Activated naive CD4-positive, alpha-beta T cell treated with anti-CD3 and anti-CD28 coated beads, Interleukin-2, amount 10 ng/mL, durations not matched to agents 7 days and 5 days (primary cell): Measurements from ENCODE around the gene DMC1.
"Not testable (repeated sequence)": the region's sequence is repeated elsewhere in the genome, so short reads cannot be mapped to it uniquely, and the experiment has no call there.

Experiments used
- CTCF ChIA-PET: fragments of 350-600 bp; sonication (Branson Sonifier 250); formaldehyde crosslinking; loops from one replicate; lab custom pipeline; 2021; ENCODE audit warnings: antibody characterized with exemption; lab: Charles Lee
- DNase-seq: peaks from one replicate; pipeline ENCODE4 v3.0.0-alpha.2; 2020
- H3K27ac Mint-ChIP-seq: one replicate; pipeline ENCODE4 v1.8.0; 2021; ENCODE audit warnings: mild to moderate bottlenecking, moderate library complexity, mixed read lengths
- H3K27me3 Mint-ChIP-seq: one replicate; pipeline ENCODE4 v1.8.0; 2021; ENCODE audit warnings: mild to moderate bottlenecking, mixed read lengths
- H3K36me3 Mint-ChIP-seq: one replicate; pipeline ENCODE4 v1.8.0; 2021; ENCODE audit warnings: mixed read lengths
- H3K4me1 Mint-ChIP-seq: one replicate; pipeline ENCODE4 v1.8.0; 2021; ENCODE audit warnings: mixed read lengths
- H3K4me3 Mint-ChIP-seq: one replicate; pipeline ENCODE4 v1.8.0; 2021; ENCODE audit warnings: mild to moderate bottlenecking, moderate library complexity, mixed read lengths
- H3K9me3 Mint-ChIP-seq: one replicate; pipeline ENCODE4 v1.8.0; 2021; ENCODE audit warnings: mixed read lengths

The DMC1 gene

GRCh38 chr22:38569972-38570778 lies at the start of gene DMC1:
DMC1 (minus strand) TSS chr22:38570183; CDS start chr22:38568256, 1,927 bp downstream.
- H3K27me3 Mint-ChIP-seq = peaks cover 5% of the 10 kb centered on the region
- H3K27ac Mint-ChIP-seq = peak within 1 kb of the TSS; percentile 95
- CTCF ChIA-PET = interaction anchor here (0.6 to 2.8 kb wide), 5 partner anchors 29 to 108 kb away, joined by 3 to 19 read pairs (median 3); no protein-coding TSS in a partner anchor
- H3K4me1 Mint-ChIP-seq = peaks cover 22% of the 10 kb centered on the region
- H3K4me3 Mint-ChIP-seq = peak within 1 kb of the TSS; percentile 81
- DNase-seq = peak; percentile 99
- H3K9me3 Mint-ChIP-seq = no peaks in the 10 kb centered on the region
- H3K36me3 Mint-ChIP-seq = peaks cover 1% of the 10 kb centered on the region

DNA sequence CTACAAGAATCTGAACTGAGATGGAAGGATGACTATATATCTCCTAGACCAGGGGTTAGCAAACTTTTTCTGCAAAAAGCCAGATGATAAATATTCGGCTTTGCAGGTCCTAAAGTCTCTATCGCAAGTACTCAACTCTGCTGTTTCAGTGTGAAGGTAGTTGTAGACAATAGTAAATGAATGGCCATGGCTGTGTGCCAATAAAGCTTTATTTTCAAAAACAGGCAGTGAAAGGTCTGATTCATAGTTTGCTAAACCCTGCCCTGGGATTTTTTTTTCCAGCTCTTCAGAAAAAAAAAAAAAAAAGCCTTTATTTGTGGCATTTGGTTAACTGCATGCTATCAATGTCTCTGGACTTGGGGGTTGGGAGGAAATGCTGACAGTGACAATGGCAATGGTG lies 48.7 kb upstream of the DMC1 start:
- H3K4me3 Mint-ChIP-seq = no peak overlapping the region
- DNase-seq = no peak
- CTCF ChIA-PET = no interaction called here
- no peaks in the 10 kb centered on the region for H3K36me3 Mint-ChIP-seq
- H3K4me1 Mint-ChIP-seq = no peaks in the 10 kb centered on the region
- H3K27me3 Mint-ChIP-seq = peaks cover 23% of the 10 kb centered on the region
- H3K27ac Mint-ChIP-seq = no peak overlapping the region
- H3K9me3 Mint-ChIP-seq = peaks cover 10% of the 10 kb centered on the region

- Mint-ChIP-seq H3K9me3 (peaks cover 10% of the 10 kb centered on the region), H3K36me3 (no peaks in the 10 kb centered on the region), H3K27me3 (peaks cover 24% of the 10 kb centered on the region), H3K4me3 (no peak overlapping the region), H3K4me1 (no peaks in the 10 kb centered on the region), H3K27ac (no peak overlapping the region)
- CTCF ChIA-PET = no interaction called here
- no peak for DNase-seq
Measured at GRCh38 chr22:38618258-38618657, 48.3 kb upstream of the DMC1 start.

DNA sequence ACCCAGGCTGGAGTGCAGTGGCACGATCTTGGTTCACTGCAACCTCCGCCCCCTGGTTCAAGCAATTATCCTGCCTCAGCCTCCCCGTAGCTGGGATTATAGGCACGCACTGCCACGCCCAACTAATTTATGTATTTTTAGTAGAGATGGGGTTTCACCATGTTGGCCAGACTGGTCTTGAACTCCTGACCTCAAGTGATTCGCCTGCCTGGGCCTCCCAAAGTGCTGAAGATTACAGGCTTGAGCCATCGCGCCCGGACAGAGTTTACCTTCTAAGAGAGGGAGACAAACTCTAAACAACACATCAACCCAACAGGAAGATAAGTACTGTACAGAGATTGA lies 45.1 kb upstream of the DMC1 start:
- H3K36me3 Mint-ChIP-seq, H3K4me1 Mint-ChIP-seq, H3K27ac Mint-ChIP-seq, CTCF ChIA-PET, DNase-seq, H3K4me3 Mint-ChIP-seq: not testable (repeated sequence)
- Mint-ChIP-seq H3K27me3 (peaks cover 20% of the 10 kb centered on the region), H3K9me3 (peaks cover 10% of the 10 kb centered on the region)

DNA sequence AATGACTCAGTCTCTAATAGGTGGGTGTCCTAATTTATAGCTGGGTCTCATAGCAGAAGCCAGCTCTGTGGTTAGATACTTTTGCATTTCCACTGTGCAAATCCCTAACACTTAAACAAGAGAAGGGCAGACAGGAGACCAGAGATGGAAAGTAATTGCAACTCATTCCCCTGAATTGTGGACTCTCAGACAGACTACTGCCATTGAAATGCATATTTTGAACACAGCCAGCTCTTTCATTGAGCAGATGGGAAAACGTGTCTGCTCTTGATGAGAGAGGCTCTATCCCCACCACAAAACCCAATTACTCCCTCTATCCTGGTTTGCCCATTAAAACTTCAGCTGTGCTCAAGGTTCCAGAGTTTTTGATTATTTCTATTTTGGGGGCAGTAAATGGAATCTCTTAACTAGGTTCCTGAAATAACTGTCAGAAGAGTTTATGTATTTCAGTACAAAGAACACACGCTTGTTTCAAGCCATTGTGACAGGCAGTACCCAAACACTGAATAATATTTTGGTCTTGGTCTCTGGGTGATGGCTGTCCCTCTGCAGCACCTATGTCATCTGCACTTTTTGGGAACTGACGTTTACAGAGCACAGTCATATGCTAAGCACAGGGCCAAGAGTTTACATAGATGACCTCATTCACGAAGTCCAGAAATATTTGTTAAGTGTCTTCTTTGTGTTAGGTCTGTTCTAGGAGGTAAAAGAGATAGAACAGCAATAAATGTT lies 44.5 kb upstream of the DMC1 start:
- H3K36me3 Mint-ChIP-seq = no peaks in the 10 kb centered on the region
- H3K4me3 Mint-ChIP-seq = no peak overlapping the region
- no peak overlapping the region for H3K27ac Mint-ChIP-seq
- CTCF ChIA-PET = no interaction called here
- DNase-seq = no peak
- peaks cover 17% of the 10 kb centered on the region for H3K27me3 Mint-ChIP-seq
- peaks cover 10% of the 10 kb centered on the region for H3K9me3 Mint-ChIP-seq
- no peaks in the 10 kb centered on the region for H3K4me1 Mint-ChIP-seq

GRCh38 chr22:38613588-38613987 lies 43.6 kb upstream of the DMC1 start:
- DNase-seq = no peak
- H3K27ac Mint-ChIP-seq = no peak overlapping the region
- peaks cover 17% of the 10 kb centered on the region for H3K27me3 Mint-ChIP-seq
- H3K36me3 Mint-ChIP-seq = no peaks in the 10 kb centered on the region
- H3K4me3 Mint-ChIP-seq = no peak overlapping the region
- H3K9me3 Mint-ChIP-seq = peaks cover 7% of the 10 kb centered on the region
- CTCF ChIA-PET = no interaction called here
- H3K4me1 Mint-ChIP-seq = no peaks in the 10 kb centered on the region

GRCh38 chr22:38612217-38613006 lies 42.4 kb upstream of the DMC1 start:
- CTCF ChIA-PET = interaction anchor here (1.2 kb wide), 1 partner anchor 11 kb away, joined by 3 read pairs; no protein-coding TSS in a partner anchor

GRCh38 chr22:38611559-38611958 lies 41.6 kb upstream of the DMC1 start:
- Mint-ChIP-seq H3K4me3 (no peak overlapping the region), H3K27ac (no peak overlapping the region), H3K27me3 (peaks cover 10% of the 10 kb centered on the region), H3K36me3 (no peaks in the 10 kb centered on the region), H3K4me1 (no peaks in the 10 kb centered on the region), H3K9me3 (no peaks in the 10 kb centered on the region)
- no peak for DNase-seq
- CTCF ChIA-PET = interaction anchor here (1.2 kb wide), 1 partner anchor 12 kb away, joined by 3 read pairs; no protein-coding TSS in a partner anchor

More at GRCh38 chr22:38612217-38613006, 42.4 kb upstream of the DMC1 start:
- peaks cover 17% of the 10 kb centered on the region for H3K27me3 Mint-ChIP-seq
- no peak for DNase-seq
- H3K9me3 Mint-ChIP-seq = no peaks in the 10 kb centered on the region
- no peaks in the 10 kb centered on the region for H3K36me3 Mint-ChIP-seq
- no peaks in the 10 kb centered on the region for H3K4me1 Mint-ChIP-seq
- no peak overlapping the region for H3K4me3 Mint-ChIP-seq
- H3K27ac Mint-ChIP-seq = no peak overlapping the region

DNA sequence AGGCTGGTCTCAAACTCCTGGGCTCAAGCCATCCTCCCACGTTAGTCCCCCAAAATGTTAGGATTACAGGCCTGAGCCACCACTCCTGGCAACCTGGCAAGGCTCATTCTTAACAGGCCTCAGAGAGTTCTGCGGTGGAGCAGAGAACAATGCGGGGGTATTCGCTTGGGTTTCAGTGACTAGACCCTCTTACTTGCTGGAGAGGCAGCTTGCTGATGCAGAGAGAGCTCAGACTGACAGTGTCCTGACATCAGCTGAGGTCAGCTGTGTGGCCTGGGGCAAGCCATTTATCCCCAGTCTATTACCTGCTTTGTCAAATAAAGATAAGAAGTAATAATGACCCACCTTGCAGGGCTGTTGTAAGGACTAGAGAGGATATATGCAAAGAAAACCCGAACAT lies 40.3 kb upstream of the DMC1 start:
- H3K27ac Mint-ChIP-seq = no peak overlapping the region
- DNase-seq = no peak
- CTCF ChIA-PET = no interaction called here
- no peaks in the 10 kb centered on the region for H3K4me1 Mint-ChIP-seq
- peaks cover 8% of the 10 kb centered on the region for H3K27me3 Mint-ChIP-seq
- no peaks in the 10 kb centered on the region for H3K9me3 Mint-ChIP-seq
- H3K36me3 Mint-ChIP-seq = no peaks in the 10 kb centered on the region
- no peak overlapping the region for H3K4me3 Mint-ChIP-seq

- CTCF ChIA-PET = no interaction called here
- Mint-ChIP-seq H3K27ac (no peak overlapping the region), H3K4me1 (no peaks in the 10 kb centered on the region), H3K27me3 (peaks cover 11% of the 10 kb centered on the region), H3K9me3 (no peaks in the 10 kb centered on the region), H3K36me3 (no peaks in the 10 kb centered on the region), H3K4me3 (no peak overlapping the region)
- DNase-seq = no peak
Measured at GRCh38 chr22:38608992-38609750, 39.2 kb upstream of the DMC1 start.

DNA sequence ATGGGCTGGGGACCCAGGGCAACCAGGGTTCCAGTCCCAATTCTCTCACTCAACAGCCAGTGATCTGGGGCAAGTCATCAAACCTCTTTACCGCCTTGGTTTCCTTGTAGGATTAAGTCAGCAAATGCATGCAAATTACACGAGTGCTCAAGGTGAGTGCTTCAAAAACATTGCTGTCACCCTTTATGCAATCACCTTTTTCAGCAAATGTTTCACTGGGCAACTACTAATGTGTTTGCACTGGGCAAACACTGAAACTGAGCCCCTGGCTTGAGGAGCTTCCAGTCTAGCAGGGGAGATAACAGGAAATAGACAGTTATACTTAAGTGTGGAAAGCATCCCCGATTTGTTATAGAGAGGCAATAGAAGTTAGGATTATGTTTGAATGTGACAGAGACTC lies 37.7 kb upstream of the DMC1 start:
- no peak overlapping the region for H3K27ac Mint-ChIP-seq
- no peaks in the 10 kb centered on the region for H3K4me1 Mint-ChIP-seq
- DNase-seq = no peak
- H3K4me3 Mint-ChIP-seq = no peak overlapping the region
- H3K9me3 Mint-ChIP-seq = no peaks in the 10 kb centered on the region
- no peaks in the 10 kb centered on the region for H3K36me3 Mint-ChIP-seq
- H3K27me3 Mint-ChIP-seq = peaks cover 7% of the 10 kb centered on the region
- CTCF ChIA-PET = no interaction called here

DNA sequence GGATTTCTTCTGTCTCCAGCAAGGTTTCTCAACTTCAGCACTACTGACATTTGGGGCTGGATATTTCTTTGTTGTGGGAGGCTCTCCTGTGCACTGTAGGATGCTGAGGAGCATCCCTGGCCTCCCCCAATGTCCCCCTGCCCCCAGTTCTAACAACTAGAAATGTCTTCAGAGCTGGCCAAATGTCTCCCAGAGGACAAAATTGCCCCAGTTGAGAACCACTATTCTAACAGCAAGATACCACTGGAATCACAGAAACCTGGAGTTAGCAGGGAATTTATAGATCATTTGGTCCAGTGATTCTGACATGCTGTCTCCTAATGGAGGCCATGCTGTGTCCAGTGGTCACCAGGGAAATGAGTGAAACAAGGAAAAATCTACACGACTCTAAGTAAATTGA lies 32.2 kb upstream of the DMC1 start:
- Mint-ChIP-seq H3K27ac (no peak overlapping the region), H3K9me3 (no peaks in the 10 kb centered on the region), H3K4me1 (no peaks in the 10 kb centered on the region), H3K36me3 (no peaks in the 10 kb centered on the region), H3K27me3 (peaks cover 15% of the 10 kb centered on the region), H3K4me3 (no peak overlapping the region)
- no peak for DNase-seq
- CTCF ChIA-PET = no interaction called here

DNA sequence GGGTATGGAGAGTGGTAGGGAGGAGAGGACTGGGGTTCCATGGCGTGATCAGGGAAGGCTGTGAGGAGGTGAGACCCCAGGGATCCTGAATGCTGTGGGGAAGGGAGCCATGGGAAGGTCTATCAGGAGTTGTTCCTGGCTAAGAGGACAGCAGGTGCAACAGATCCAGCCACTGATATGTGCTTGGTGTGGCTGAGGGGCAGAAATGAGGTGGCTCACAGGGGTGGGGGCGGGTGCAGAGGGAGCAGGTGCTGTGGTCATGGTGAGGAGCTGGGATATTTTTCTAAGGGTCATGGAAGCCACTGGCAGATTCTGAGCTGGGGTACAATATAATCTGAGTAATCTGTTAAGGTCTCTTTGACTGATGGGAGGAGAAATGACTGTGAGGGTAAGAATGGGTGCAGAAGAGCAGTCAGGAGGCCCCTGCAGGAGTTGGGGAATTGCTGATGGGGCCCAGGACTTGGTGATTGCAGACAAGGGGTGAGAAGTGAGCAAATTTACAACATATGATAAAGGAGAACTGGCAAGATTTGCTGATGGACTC lies 31.3 kb upstream of the DMC1 start:
- CTCF ChIA-PET = no interaction called here
- Mint-ChIP-seq H3K9me3 (no peaks in the 10 kb centered on the region), H3K27me3 (peaks cover 17% of the 10 kb centered on the region), H3K36me3 (no peaks in the 10 kb centered on the region), H3K4me1 (no peaks in the 10 kb centered on the region), H3K27ac (no peak overlapping the region), H3K4me3 (no peak overlapping the region)
- no peak for DNase-seq
